Activated T-helper 1 cell treated with anti-CD3 and anti-CD28 coated beads, Interleukin-12 subunit alpha, Interleukin-12 subunit beta, Interleukin-2, Interleukin-4 antibody, amounts not matched to agents 30 ng/mL and 10 ng/mL and 1 ng/mL, durations not matched to agents 14 hours and 24 hours and 36 hours (primary cell): ENCODE data around the gene SOBP. TPM values are rescaled to one million over a fixed set of nuclear protein-coding genes. Genes with fewer than 3 reads are reported as not detected.
"Not testable (repeated sequence)": the region's sequence is repeated elsewhere in the genome, so short reads cannot be mapped to it uniquely, and the experiment has no call there.

Source experiments
- DNase-seq: peaks from one replicate; pipeline ENCODE4 v3.0.0; 2021; ENCODE audit warnings: low spot score
- H3K27ac Mint-ChIP-seq: one replicate; pipeline ENCODE4 v1.8.0; 2021; ENCODE audit warnings: mild to moderate bottlenecking, mixed read lengths
- H3K27me3 Mint-ChIP-seq: one replicate; pipeline ENCODE4 v1.8.0; 2022; ENCODE audit warnings: mild to moderate bottlenecking, moderate library complexity, mixed read lengths; ENCODE audit not compliant: insufficient read depth
- H3K36me3 Mint-ChIP-seq: one replicate; pipeline ENCODE4 v1.8.0; 2021; ENCODE audit warnings: low read depth, mixed read lengths
- H3K4me1 Mint-ChIP-seq: one replicate; pipeline ENCODE4 v1.8.0; 2021; ENCODE audit warnings: low read depth, mixed read lengths
- H3K4me3 Mint-ChIP-seq: one replicate; pipeline ENCODE4 v1.8.0; 2021; ENCODE audit warnings: mild to moderate bottlenecking, moderate library complexity, mixed read lengths
- H3K9me3 Mint-ChIP-seq: one replicate; pipeline ENCODE4 v1.8.0; 2021; ENCODE audit warnings: mixed read lengths
- intact Hi-C: fragments of 100-400 bp; cut with micrococcal nuclease; formaldehyde crosslinking; loops from one replicate; pipeline ENCODE4 v1.15.1; 2024
- total RNA-seq: library from RNA; stranded (reverse); gene quantifications from 2 replicates; pipeline ENCODE4 v1.2.3, GENCODE V29; 2022

SOBP gene
- total RNA-seq, 1 donor from 2014 or later: 0.16 TPM

DNA sequence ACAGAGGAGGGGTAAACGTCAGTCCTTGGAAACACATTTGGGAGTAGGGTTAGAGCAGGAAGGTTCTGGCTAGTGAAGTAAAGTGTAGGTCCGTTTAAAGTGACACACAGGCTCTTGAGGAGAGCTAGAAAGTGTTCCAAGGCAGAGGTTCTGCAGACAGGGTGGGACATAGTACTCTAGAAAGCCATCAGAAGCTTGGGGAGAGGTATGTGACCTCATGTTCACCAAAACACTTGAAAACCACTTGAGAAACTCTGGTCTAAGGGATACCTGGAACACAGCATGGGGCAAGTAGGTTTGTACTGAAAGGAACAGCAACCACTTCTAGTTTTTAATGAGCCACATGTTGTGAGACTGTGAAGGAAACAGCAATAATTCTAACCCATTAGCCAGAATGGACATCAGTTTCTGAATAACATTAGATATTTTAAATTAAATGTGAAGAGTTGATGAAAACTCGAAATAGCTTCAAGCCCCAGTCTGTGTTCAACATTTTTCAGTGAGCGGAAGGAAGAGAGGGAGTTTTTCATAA lies 49.0 kb downstream of the SOBP start:
- H3K36me3 Mint-ChIP-seq: no peaks in the 10 kb centered on the region
- no peaks in the 10 kb centered on the region for H3K4me1 Mint-ChIP-seq

DNA sequence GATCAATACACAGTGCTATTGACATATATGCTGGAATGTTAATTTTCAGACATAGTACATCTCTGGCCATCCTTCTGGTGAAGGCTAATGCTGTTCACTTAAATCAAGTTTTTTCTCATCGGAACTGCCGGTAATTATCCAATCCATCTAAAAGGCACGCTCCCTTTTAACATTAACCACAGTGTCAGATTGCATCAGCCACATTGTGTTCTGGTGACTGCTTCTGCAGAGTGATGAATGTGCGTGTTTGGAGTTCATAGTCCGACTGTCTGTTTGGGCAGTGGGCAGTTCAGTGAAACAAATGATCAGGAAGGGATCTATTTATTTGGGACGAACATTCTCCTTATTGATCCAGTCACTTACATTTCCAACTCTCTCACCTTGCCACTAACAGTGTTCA lies 49.5 kb downstream of the SOBP start:
- Mint-ChIP-seq H3K36me3 (no peaks in the 10 kb centered on the region), H3K4me1 (no peaks in the 10 kb centered on the region), H3K4me3 (no peak overlapping the region), H3K27me3 (peaks cover 23% of the 10 kb centered on the region), H3K9me3 (no peaks in the 10 kb centered on the region), H3K27ac (no peak overlapping the region)
- DNase-seq: no peak
- intact Hi-C loops: no loop called here

More for the DNA sequence above, 49.0 kb downstream of the SOBP start:
- Mint-ChIP-seq H3K27me3 (peaks cover 23% of the 10 kb centered on the region), H3K9me3 (no peaks in the 10 kb centered on the region), H3K27ac (no peak overlapping the region), H3K4me3 (no peak overlapping the region)
- intact Hi-C loops: no loop called here
- no peak for DNase-seq

DNA sequence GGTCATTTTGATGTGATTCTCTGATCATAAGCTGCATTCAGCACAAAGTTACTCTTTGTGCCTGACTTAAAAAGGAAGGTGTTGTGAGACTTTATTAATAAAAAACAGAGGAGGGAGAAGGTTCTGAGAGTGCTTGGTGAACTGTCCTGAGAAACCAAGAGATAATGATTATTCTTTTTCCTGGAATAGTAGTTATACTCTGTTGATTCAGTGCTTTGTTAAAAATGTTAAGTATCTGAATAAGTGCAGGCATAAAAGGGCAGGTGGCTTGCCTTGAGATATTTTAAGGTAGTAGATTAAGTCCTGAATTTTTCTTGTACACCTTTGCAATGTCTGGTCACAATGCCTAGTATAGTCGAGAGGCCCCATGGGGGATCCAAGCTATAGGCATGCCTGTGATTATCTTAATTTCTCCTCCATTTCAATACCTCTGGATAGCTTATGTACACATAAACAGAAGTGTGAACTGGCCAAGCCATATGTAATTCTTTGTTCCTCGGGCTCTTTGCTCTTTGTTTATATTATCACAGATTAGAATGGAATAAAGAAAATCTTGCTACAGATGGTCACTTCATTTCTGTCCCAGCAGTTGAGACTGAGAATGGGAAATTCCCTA lies 50.0 kb downstream of the SOBP start:
- Mint-ChIP-seq H3K4me3 (no peak overlapping the region), H3K4me1 (no peaks in the 10 kb centered on the region), H3K9me3 (no peaks in the 10 kb centered on the region), H3K36me3 (no peaks in the 10 kb centered on the region), H3K27me3 (peaks cover 23% of the 10 kb centered on the region), H3K27ac (no peak overlapping the region)
- DNase-seq: no peak
- intact Hi-C loops: no loop called here

DNA sequence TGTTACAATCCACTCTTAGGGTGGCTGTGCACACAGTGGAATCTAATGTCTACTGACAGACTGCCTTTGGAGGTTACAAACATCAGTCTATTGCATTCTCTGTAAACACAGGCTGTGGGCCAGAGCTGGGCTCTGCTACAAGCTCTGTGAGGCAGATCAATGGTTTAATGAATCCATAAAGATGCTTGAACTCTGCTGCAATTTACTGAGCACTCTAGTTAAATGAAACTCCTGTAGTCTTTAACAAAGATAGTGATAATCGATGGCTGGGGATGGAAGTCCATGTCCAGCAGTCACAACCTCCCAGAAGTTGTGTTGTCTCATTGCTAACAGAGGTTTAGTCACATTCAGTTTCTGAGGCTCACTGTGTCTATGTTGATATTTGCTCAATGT lies 50.5 kb downstream of the SOBP start:
- DNase-seq: no peak
- Mint-ChIP-seq H3K36me3 (no peaks in the 10 kb centered on the region), H3K9me3 (no peaks in the 10 kb centered on the region), H3K27me3 (peaks cover 19% of the 10 kb centered on the region), H3K4me3 (no peak overlapping the region), H3K27ac (no peak overlapping the region), H3K4me1 (no peaks in the 10 kb centered on the region)
- intact Hi-C loops: no loop called here

DNA sequence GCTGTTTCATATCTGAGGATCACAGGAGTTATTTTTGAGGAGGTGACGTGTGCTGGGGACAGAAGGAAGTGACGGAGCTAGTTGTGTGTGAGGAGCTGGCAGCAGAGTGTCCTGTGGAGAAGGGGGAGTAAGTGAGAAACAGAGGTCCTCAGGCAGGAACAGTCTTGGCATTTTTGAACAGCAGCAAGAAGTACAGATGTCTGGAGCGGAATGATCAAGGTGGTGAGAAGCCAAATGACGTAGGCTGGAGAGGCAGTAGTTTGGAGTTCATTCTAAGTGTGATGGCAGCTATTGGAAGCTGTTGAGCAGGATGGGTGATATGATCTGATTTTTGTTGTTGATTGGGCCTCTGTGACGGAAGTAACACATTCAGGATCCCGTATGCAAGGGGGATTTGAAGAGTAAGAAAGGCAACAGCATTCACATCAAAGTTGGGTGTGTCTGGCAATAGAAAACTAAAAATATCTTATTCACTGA lies 52.3 kb downstream of the SOBP start:
- Mint-ChIP-seq H3K4me3 (no peak overlapping the region), H3K27me3 (peaks cover 25% of the 10 kb centered on the region), H3K9me3 (no peaks in the 10 kb centered on the region), H3K27ac (no peak overlapping the region), H3K4me1 (no peaks in the 10 kb centered on the region), H3K36me3 (no peaks in the 10 kb centered on the region)
- no peak for DNase-seq
- intact Hi-C loops: no loop called here

DNA sequence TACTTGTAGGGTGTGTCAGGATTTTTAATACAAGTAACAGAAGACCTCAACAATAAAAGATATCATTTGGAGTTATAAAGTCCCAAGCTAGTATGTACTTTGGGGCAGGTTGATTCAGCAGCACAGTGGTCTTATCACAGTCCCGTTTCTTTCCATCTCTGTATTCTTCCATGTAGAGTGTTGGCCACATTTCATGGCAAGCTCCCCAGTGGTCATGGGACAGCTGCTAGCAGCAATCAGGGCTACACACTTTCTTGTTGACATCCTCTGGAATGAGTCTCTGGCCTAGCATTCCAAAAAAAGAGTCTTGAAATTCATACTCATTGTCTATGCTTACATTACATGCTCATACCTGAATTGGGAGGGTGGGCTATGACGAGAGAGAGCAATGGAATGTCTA lies 53.2 kb downstream of the SOBP start:
- no peak overlapping the region for H3K4me3 Mint-ChIP-seq
- peaks cover 22% of the 10 kb centered on the region for H3K27me3 Mint-ChIP-seq
- H3K9me3 Mint-ChIP-seq: no peaks in the 10 kb centered on the region
- no peaks in the 10 kb centered on the region for H3K36me3 Mint-ChIP-seq
- no peak overlapping the region for H3K27ac Mint-ChIP-seq
- H3K4me1 Mint-ChIP-seq: no peaks in the 10 kb centered on the region
- intact Hi-C loops: no loop called here
- no peak for DNase-seq

DNA sequence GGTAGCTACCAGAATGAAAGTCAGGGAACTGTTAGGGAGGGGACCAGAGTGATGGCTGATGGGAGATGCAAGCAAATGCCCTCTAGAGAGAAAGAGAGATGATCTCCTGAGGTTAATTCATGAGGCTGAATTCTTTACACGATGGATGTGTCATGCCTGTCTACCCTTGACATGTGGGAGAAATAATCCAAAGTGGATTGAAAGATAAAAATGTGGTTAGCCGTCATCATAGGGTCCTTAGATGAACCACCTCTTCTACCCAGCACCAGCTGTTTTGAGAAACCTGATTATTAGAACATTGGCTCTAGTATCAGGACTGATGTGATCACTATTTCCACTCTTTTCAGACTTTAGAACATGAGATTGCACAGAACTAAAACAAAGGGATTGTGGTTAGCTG lies 53.6 kb downstream of the SOBP start:
- H3K4me3 Mint-ChIP-seq: no peak overlapping the region
- H3K36me3 Mint-ChIP-seq: no peaks in the 10 kb centered on the region
- peaks cover 19% of the 10 kb centered on the region for H3K27me3 Mint-ChIP-seq
- H3K9me3 Mint-ChIP-seq: no peaks in the 10 kb centered on the region
- no peaks in the 10 kb centered on the region for H3K4me1 Mint-ChIP-seq
- no peak overlapping the region for H3K27ac Mint-ChIP-seq
- intact Hi-C loops: no loop called here
- no peak for DNase-seq

DNA sequence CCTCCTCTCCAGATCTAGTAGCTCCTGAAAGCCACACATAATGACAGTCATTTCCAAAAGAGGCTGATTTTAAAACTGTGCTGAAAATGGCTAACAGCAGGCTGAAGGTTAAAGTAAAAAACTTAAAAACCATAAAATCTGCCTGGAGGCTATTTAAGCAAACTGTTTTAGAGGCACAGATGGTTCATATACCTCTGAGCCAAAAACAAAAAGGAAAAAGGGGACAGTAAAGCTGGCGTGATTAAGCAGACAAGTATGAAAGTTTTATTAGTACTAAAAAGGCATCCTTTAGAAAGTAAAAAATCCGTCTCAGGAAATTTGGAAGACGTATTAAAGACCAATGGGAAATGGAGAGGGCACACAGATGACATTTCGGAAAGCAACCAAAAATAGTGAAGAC lies 55.8 kb downstream of the SOBP start:
- Mint-ChIP-seq H3K36me3 (no peaks in the 10 kb centered on the region), H3K4me1 (no peaks in the 10 kb centered on the region), H3K27ac (no peak overlapping the region), H3K27me3 (peaks cover 12% of the 10 kb centered on the region), H3K9me3 (no peaks in the 10 kb centered on the region), H3K4me3 (no peak overlapping the region)
- no peak for DNase-seq
- intact Hi-C loops: no loop called here

DNA sequence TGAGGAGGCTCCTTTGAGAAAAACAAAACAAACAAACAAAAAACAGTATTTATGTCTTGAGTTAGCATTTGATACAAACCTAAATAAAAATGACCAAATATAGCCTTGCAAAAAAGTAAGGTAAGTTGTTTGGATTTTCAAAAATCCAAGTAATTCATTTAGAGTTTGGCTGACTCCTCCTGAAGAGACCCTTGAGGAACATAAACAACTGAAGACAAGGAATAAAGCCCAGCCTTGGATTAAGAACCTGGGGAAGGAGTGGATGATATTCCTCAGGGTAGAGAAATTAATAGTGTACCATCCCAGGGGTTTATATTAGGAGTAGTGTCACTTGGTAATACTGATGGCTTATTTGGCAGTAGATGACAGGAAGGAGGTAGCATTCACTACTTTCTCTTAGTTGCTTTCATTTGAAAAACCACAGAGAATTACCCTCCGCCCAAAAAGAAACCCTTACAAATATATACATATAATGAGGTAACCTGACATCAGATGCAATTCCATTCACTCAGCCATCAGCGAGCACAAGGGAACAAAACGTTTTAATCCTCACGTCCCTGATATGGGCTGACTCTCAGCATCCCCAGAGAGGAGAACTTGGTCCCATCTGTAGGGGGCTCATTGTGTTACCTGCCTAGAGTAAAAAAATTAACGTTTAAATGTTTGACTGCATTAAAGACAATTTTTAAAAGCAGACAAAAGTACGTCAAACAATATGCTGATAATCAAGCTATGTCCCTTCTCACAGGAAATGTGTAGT lies 57.0 kb downstream of the SOBP start:
- no peaks in the 10 kb centered on the region for H3K36me3 Mint-ChIP-seq
- H3K27ac Mint-ChIP-seq: no peak overlapping the region
- DNase-seq: no peak
- H3K27me3 Mint-ChIP-seq: peaks cover 12% of the 10 kb centered on the region
- no peaks in the 10 kb centered on the region for H3K4me1 Mint-ChIP-seq
- no peaks in the 10 kb centered on the region for H3K9me3 Mint-ChIP-seq
- no peak overlapping the region for H3K4me3 Mint-ChIP-seq
- intact Hi-C loops: no loop called here

DNA sequence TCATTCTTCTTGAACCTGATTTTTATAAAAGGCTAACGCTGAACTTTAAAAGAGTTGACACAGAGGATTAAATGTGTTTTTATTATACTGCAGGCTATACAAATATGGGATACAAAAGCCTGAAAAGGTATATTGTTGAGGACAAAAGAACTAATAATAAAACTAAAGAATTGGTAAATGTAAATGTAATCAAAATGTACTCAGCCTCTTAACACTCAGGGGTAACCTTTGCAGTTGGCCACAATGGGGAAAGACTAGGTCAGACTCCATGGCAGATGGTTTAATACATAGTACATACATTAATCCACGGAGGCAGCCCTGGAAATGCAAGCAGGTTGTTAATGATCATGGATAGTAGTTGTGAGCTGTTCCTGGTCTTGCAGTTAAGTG lies 57.5 kb downstream of the SOBP start:
- Mint-ChIP-seq H3K9me3 (no peaks in the 10 kb centered on the region), H3K4me3 (no peak overlapping the region), H3K4me1 (no peaks in the 10 kb centered on the region), H3K27me3 (peaks cover 12% of the 10 kb centered on the region), H3K36me3 (no peaks in the 10 kb centered on the region), H3K27ac (no peak overlapping the region)
- intact Hi-C loops: no loop called here
- no peak for DNase-seq

DNA sequence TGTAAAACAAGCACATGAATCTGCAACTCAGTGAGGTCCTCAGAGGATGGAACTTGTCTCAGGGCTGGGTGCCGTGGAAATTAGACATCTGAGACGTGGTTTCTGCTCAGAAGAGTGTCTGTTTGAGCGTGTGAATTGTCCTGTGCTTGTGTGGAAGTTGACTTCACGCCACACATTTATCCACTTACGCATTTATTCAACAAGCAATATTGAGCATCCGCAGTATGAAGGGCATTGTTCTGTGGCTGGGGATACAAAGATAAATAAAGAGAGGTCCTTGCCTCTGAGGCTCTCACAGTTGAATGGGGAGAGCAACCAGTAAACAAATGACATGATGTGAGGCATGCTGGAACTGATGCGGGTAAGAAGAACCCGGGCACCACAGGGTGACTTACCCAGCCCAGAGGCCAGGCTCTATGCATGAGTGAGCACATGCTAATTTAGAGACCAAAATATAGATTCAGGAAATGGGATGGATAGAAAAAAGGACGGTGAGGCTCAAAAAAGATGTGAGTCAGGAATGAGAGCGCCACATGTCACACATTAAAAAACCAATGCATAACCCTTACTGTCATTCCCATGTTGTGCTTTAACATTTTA lies 60.4 kb downstream of the SOBP start:
- Mint-ChIP-seq H3K27ac (no peak overlapping the region), H3K27me3 (peaks cover 14% of the 10 kb centered on the region), H3K4me3 (no peak overlapping the region), H3K36me3 (no peaks in the 10 kb centered on the region), H3K9me3 (no peaks in the 10 kb centered on the region), H3K4me1 (no peaks in the 10 kb centered on the region)
- no peak for DNase-seq
- intact Hi-C loops: no loop called here

DNA sequence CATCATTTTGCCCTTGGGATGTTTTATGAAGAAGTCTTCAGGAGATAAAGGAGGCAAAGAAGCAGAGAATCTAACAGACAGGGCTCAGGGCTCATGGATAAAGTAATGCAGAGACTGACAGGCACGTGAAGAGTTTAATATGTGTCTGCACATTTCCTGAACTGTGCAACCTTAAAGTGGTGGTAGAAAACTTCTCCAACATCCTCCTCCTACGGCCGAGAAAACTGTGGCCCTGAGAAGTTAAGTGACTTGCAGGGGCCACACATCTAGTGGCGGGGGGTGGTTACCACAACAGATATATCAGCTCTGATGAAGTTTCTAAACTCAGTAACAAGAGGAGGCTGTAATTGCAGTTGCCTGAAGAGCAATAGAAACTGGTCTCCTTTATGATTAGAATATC lies 61.0 kb downstream of the SOBP start:
- no peaks in the 10 kb centered on the region for H3K9me3 Mint-ChIP-seq
- intact Hi-C loops: no loop called here

DNA sequence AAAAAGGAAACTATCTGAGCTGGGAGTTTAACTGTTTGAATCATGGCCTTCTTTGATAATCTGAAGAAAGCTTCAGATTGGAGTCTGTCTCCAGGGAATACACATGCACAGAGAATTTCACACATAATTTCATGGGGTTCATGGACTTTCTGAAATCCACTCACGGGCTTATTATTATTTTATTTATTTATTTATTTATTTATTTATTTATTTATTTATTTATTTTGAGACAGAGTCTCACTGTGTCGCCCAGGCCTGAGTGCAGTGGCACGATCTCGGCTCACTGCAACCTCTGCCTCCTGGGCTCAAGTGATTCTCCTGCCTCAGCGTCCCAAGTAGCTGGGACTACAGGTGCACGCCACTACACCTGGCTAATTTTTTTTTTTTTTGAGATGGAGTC lies 63.2 kb downstream of the SOBP start:
- H3K27ac Mint-ChIP-seq, H3K9me3 Mint-ChIP-seq, H3K4me3 Mint-ChIP-seq, DNase-seq, H3K27me3 Mint-ChIP-seq, intact Hi-C loops, H3K4me1 Mint-ChIP-seq, H3K36me3 Mint-ChIP-seq: not testable (repeated sequence)

More for the DNA sequence above, 61.0 kb downstream of the SOBP start:
- no peak for DNase-seq
- no peaks in the 10 kb centered on the region for H3K4me1 Mint-ChIP-seq
- no peak overlapping the region for H3K27ac Mint-ChIP-seq
- H3K36me3 Mint-ChIP-seq: no peaks in the 10 kb centered on the region
- no peak overlapping the region for H3K4me3 Mint-ChIP-seq
- H3K27me3 Mint-ChIP-seq: peaks cover 13% of the 10 kb centered on the region
